OCI-LY1 (cell line): ENCODE data around the gene TNS3.

Experiments
- H2AFZ ChIP-seq: fragments of 200-600 bp; sonication (generic), shearing (Covaris generic); 2 replicates; pipeline ENCODE4 v1.6.0; 2014; ENCODE audit warnings: antibody characterized with exemption, mild to moderate bottlenecking, low read length
- H3F3A ChIP-seq: fragments of 200-600 bp; sonication (generic), shearing (Covaris generic); 2 replicates; pipeline ENCODE4 v1.6.0; 2014; ENCODE audit warnings: mild to moderate bottlenecking, antibody characterized with exemption, low read length, moderate library complexity; ENCODE audit not compliant: insufficient read depth
- H3K27ac ChIP-seq: fragments of 200-600 bp; sonication (generic); 2 replicates; pipeline ENCODE4 v1.5.1; 2014; ENCODE audit warnings: low read length, mixed run types, mild to moderate bottlenecking, low read depth; ENCODE audit not compliant: poor library complexity, severe bottlenecking
- H3K27me3 ChIP-seq: fragments of 200-600 bp; sonication (generic); 2 replicates; pipeline ENCODE4 v1.6.0; 2014; ENCODE audit warnings: antibody characterized with exemption, mild to moderate bottlenecking, low read length, moderate library complexity; ENCODE audit not compliant: insufficient read depth
- H3K36me3 ChIP-seq: fragments of 200-600 bp; sonication (generic); 2 replicates; pipeline ENCODE4 v1.6.1; 2014; ENCODE audit warnings: mild to moderate bottlenecking, antibody characterized with exemption, low read length, moderate library complexity, mixed read lengths; ENCODE audit not compliant: insufficient read depth
- H3K4me1 ChIP-seq: fragments of 200-600 bp; sonication (generic); 2 replicates; pipeline ENCODE4 v1.5.1; 2014; ENCODE audit warnings: mild to moderate bottlenecking, low read length, moderate library complexity; ENCODE audit not compliant: insufficient read depth, severe bottlenecking
- H3K4me2 ChIP-seq: fragments of 200-600 bp; sonication (generic), shearing (Covaris generic); 2 replicates; pipeline ENCODE4 v1.6.1; 2014; ENCODE audit warnings: low read length
- H3K4me3 ChIP-seq: fragments of 200-600 bp; sonication (generic); 2 replicates; pipeline ENCODE4 v1.5.1; 2014; ENCODE audit warnings: low read length, low read depth, mild to moderate bottlenecking, mixed read lengths; ENCODE audit not compliant: poor library complexity, severe bottlenecking
- H3K79me2 ChIP-seq: fragments of 200-600 bp; shearing (Covaris generic); 2 replicates; pipeline ENCODE4 v1.6.1; 2016; ENCODE audit warnings: mixed run types, low read length, mixed read lengths; ENCODE audit not compliant: insufficient read depth
- H3K9ac ChIP-seq: fragments of 200-600 bp; sonication (generic), shearing (Covaris generic); 2 replicates; pipeline ENCODE4 v1.6.1; 2014; ENCODE audit warnings: mild to moderate bottlenecking, low read length, mixed read lengths
- H3K9me2 ChIP-seq: fragments of 200-600 bp; sonication (generic), shearing (Covaris generic); 2 replicates; pipeline ENCODE4 v1.6.1; 2014; ENCODE audit warnings: low read depth, mild to moderate bottlenecking, low read length, mixed read lengths
- H3K9me3 ChIP-seq: fragments of 200-600 bp; shearing (Covaris generic); 2 replicates; pipeline ENCODE4 v1.6.1; 2014; ENCODE audit warnings: low read length, mixed read lengths
- H4K20me1 ChIP-seq: fragments of 200-600 bp; sonication (generic), shearing (Covaris generic); 2 replicates; pipeline ENCODE4 v1.6.0; 2016; ENCODE audit warnings: mild to moderate bottlenecking, low read length; ENCODE audit not compliant: insufficient read depth
- EZH2 ChIP-seq: fragments of 200-600 bp; sonication (generic), shearing (Covaris generic); IDR thresholded peaks from 2 replicates; pipeline ENCODE4 v1.8.0; 2017; ENCODE audit warnings: borderline replicate concordance, mixed run types, mild to moderate bottlenecking, antibody characterized with exemption, low read length, moderate library complexity, mixed read lengths
- TF ChIP-seq, protein P1 (sequence below): fragments of 200-600 bp; sonication (generic), shearing (Covaris generic); IDR thresholded peaks from 2 replicates; pipeline ENCODE4 v1.5.1; 2017; ENCODE audit warnings: mild to moderate bottlenecking, antibody characterized with exemption, low read length, moderate library complexity, mixed read lengths

Gene TNS3

DNA sequence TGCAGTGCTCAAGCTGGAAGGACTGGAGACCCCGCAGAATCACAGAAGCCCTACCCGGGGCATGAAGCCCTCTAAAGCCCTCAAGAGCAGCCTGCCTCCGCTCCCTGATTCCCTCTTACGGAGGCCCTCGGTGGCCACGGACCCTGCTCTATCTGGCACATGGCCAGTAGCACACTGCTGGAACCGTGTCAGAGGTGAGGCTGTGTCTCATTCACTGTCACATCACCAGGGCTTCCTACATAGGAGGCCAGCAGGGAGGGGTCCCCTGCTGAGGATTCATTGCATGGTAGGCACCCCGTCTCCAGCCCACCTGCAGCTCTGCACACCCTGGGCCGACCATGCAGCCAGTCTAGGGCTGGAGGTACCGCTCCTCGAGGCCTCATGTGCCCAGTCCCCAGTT lies 259.2 kb downstream of the TNS3 start:
- Histone ChIP-seq H4K20me1 (no peaks in the 10 kb centered on the region), H3K79me2 (no peaks in the 10 kb centered on the region), H3F3A (no peaks in the 10 kb centered on the region; the same call in 1 of the 2 replicates), H3K9ac (no peak overlapping the region), H3K4me2 (no peak overlapping the region), H3K9me3 (no peaks in the 10 kb centered on the region), H2AFZ (no peak overlapping the region), H3K36me3 (peaks cover 77% of the 10 kb centered on the region), H3K4me3 (no peak overlapping the region), H3K9me2 (no peaks in the 10 kb centered on the region), H3K27ac (no peak overlapping the region), H3K4me1 (no peaks in the 10 kb centered on the region), H3K27me3 (no peaks in the 10 kb centered on the region)
- TF ChIP-seq, protein P1, sequence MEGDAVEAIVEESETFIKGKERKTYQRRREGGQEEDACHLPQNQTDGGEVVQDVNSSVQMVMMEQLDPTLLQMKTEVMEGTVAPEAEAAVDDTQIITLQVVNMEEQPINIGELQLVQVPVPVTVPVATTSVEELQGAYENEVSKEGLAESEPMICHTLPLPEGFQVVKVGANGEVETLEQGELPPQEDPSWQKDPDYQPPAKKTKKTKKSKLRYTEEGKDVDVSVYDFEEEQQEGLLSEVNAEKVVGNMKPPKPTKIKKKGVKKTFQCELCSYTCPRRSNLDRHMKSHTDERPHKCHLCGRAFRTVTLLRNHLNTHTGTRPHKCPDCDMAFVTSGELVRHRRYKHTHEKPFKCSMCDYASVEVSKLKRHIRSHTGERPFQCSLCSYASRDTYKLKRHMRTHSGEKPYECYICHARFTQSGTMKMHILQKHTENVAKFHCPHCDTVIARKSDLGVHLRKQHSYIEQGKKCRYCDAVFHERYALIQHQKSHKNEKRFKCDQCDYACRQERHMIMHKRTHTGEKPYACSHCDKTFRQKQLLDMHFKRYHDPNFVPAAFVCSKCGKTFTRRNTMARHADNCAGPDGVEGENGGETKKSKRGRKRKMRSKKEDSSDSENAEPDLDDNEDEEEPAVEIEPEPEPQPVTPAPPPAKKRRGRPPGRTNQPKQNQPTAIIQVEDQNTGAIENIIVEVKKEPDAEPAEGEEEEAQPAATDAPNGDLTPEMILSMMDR = no peak
- no peak for TF ChIP-seq EZH2

DNA sequence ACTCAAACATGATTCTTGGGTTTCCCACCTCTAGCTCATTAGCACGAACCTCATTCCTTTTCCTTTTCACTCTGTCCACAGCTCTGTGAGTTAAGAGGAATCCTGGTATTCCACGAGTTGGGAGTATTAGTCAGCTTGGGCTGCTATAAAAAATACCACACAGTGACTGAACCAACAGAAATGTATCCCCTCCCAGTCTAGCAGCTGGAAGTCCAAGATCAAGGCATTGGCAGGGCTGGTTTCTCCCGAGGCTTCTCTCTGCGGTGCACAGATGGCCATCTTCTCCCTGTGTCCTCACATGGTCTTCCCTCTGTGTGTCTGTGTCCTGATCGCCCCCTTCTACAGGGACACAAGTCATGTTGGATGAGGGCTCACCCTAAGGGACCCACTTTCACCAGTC lies 261.6 kb downstream of the TNS3 start:
- no peaks in the 10 kb centered on the region for H3K27me3 ChIP-seq
- H3K9me3 ChIP-seq = no peaks in the 10 kb centered on the region
- H3K27ac ChIP-seq = no peak overlapping the region
- H3F3A ChIP-seq = no peaks in the 10 kb centered on the region
- H2AFZ ChIP-seq = no peak overlapping the region
- H3K36me3 ChIP-seq = peaks cover 78% of the 10 kb centered on the region
- no peaks in the 10 kb centered on the region for H4K20me1 ChIP-seq
- H3K9ac ChIP-seq = no peak overlapping the region
- H3K4me3 ChIP-seq = no peak overlapping the region
- TF ChIP-seq, protein P1 = no peak
- TF ChIP-seq EZH2 = no peak
- no peak overlapping the region for H3K4me2 ChIP-seq
- no peaks in the 10 kb centered on the region for H3K4me1 ChIP-seq
- no peaks in the 10 kb centered on the region for H3K79me2 ChIP-seq
- H3K9me2 ChIP-seq = no peaks in the 10 kb centered on the region

GRCh38 chr7:47318395-47319182 lies 263.3 kb downstream of the TNS3 start:
- no peak overlapping the region for H3K4me3 ChIP-seq
- no peaks in the 10 kb centered on the region for H3K4me1 ChIP-seq
- H4K20me1 ChIP-seq = no peaks in the 10 kb centered on the region
- H3K27me3 ChIP-seq = no peaks in the 10 kb centered on the region
- no peaks in the 10 kb centered on the region for H3F3A ChIP-seq
- no peak overlapping the region for H3K9ac ChIP-seq
- peaks cover 78% of the 10 kb centered on the region for H3K36me3 ChIP-seq
- no peak for TF ChIP-seq EZH2
- TF ChIP-seq, protein P1 = no peak
- H3K9me2 ChIP-seq = no peaks in the 10 kb centered on the region
- no peaks in the 10 kb centered on the region for H3K9me3 ChIP-seq
- no peak overlapping the region for H2AFZ ChIP-seq
- no peak overlapping the region for H3K27ac ChIP-seq
- no peak overlapping the region for H3K4me2 ChIP-seq
- H3K79me2 ChIP-seq = no peaks in the 10 kb centered on the region
